SK-N-SH (cell line): Measurements from ENCODE around the gene ZNF526. TPM values are rescaled to one million over a fixed set of nuclear protein-coding genes. Genes with fewer than 3 reads are reported as not detected.

Experiments used
- CTCF ChIA-PET: fragments of 300-600, 350-600 bp; formaldehyde crosslinking; extraction: SDS; loops from one replicate; lab custom pipeline; 2021; lab: Yijun Ruan, JAX
- POLR2A ChIA-PET: fragments of 350-600 bp; sonication (Branson Sonifier 250); formaldehyde crosslinking; extraction: SDS; loops from one replicate; lab custom pipeline; 2020; ENCODE audit warnings: antibody characterized with exemption, inconsistent platforms; lab: Yijun Ruan, JAX
- DNase-seq: peaks from one replicate; pipeline ENCODE4 v3.0.0; 2012
- H2AFZ ChIP-seq: fragments of 200-600 bp; sonication (generic); 2 replicates; pipeline ENCODE4 v1.8.1; 2016; ENCODE audit warnings: antibody characterized with exemption, mild to moderate bottlenecking, low read depth
- H3F3A ChIP-seq: fragments of 200-600 bp; sonication (generic); replicated peaks from 2 replicates; pipeline ENCODE3; 2016; ENCODE audit warnings: antibody characterized with exemption, mild to moderate bottlenecking; ENCODE audit not compliant: insufficient read depth
- H3K27ac ChIP-seq, 2 experiments: fragments of 200-500 bp in 1 of 2; fragments of 200-600 bp in 1 of 2; sonication (Bioruptor generic) in 1 of 2; sonication (generic), shearing (Covaris generic) in 1 of 2; 2 replicates each; pipeline versions ENCODE4 v1.5.1 to v1.6.1; 2014 to 2016; ENCODE audit warnings: low read depth in 2 of 2, inconsistent platforms in 1 of 2, low read length in 1 of 2, mild to moderate bottlenecking in 1 of 2, mixed read lengths in 1 of 2
- H3K27me3 ChIP-seq: fragments of 200-600 bp; sonication (generic), shearing (Covaris generic); 2 replicates; pipeline ENCODE4 v1.6.1; 2016; ENCODE audit warnings: mixed run types; ENCODE audit not compliant: insufficient read depth
- H3K36me3 ChIP-seq, 2 experiments: fragments of 200-500 bp in 1 of 2; fragments of 200-600 bp in 1 of 2; sonication (Bioruptor generic) in 1 of 2; sonication (generic) in 1 of 2; replicated peaks in 1 of 2; 2 replicates each; pipeline versions ENCODE3 to v1.5.1; 2014 to 2016; ENCODE audit warnings: low read length in 1 of 2, mild to moderate bottlenecking in 1 of 2; ENCODE audit not compliant: insufficient read depth in 2 of 2, control insufficient read depth in 1 of 2
- H3K4me1 ChIP-seq, 2 experiments: fragments of 200-500 bp in 1 of 2; fragments of 200-600 bp in 1 of 2; sonication (Bioruptor generic) in 1 of 2; sonication (generic), shearing (Covaris generic) in 1 of 2; 2 replicates each; pipeline versions ENCODE4 v1.5.1 to v1.6.1; 2014 to 2016; ENCODE audit warnings: low read depth in 1 of 2, low read length in 1 of 2, mixed run types in 1 of 2; ENCODE audit not compliant: insufficient read depth in 2 of 2, control insufficient read depth in 1 of 2
- H3K4me2 ChIP-seq: fragments of 200-600 bp; sonication (generic), shearing (Covaris generic); 2 replicates; pipeline ENCODE4 v1.6.1; 2017; ENCODE audit warnings: mixed run types
- H3K4me3 ChIP-seq, 2 experiments: fragments of 200-500 bp in 1 of 2; fragments of 200-600 bp in 1 of 2; sonication (Bioruptor generic) in 1 of 2; sonication (generic), shearing (Covaris generic) in 1 of 2; 2 replicates each; pipeline versions ENCODE4 v1.5.1 to v1.8.1; 2014 to 2016; ENCODE audit warnings: low read depth in 2 of 2, inconsistent platforms in 1 of 2, low read length in 1 of 2, mild to moderate bottlenecking in 1 of 2, mixed read lengths in 1 of 2, moderate library complexity in 1 of 2
- H3K79me2 ChIP-seq: fragments of 200-600 bp; sonication (generic); 2 replicates; pipeline ENCODE4 v1.8.1; 2017; ENCODE audit warnings: mild to moderate bottlenecking; ENCODE audit not compliant: insufficient read depth
- H3K9ac ChIP-seq: fragments of 200-600 bp; sonication (generic); 2 replicates; pipeline ENCODE4 v1.6.1; 2017; ENCODE audit warnings: mixed run types
- H3K9me2 ChIP-seq: fragments of 200-600 bp; sonication (generic); 2 replicates; pipeline ENCODE4 v1.6.1; 2017; ENCODE audit warnings: mixed run types
- H3K9me3 ChIP-seq: fragments of 200-600 bp; sonication (generic); 2 replicates; pipeline ENCODE4 v1.6.1; 2017; ENCODE audit warnings: mixed run types, mild to moderate bottlenecking, moderate library complexity
- H4K20me1 ChIP-seq: fragments of 200-600 bp; sonication (generic); 2 replicates; pipeline ENCODE4 v1.6.1; 2017; ENCODE audit warnings: mild to moderate bottlenecking, mixed run types; ENCODE audit not compliant: insufficient read depth
- CHD2 ChIP-seq: fragments of 150-350 bp; IDR thresholded peaks from 2 replicates; pipeline ENCODE4 v1.6.1; 2018; ENCODE audit warnings: low read length; ENCODE audit not compliant: partially characterized antibody
- EZH2phosphoT487 ChIP-seq: fragments of 200-600 bp; sonication (generic); IDR thresholded peaks from 2 replicates; pipeline ENCODE4 v1.6.1; 2017; ENCODE audit warnings: low read depth, mixed run types, mild to moderate bottlenecking, antibody characterized with exemption, moderate library complexity, borderline replicate concordance
- FOXM1 ChIP-seq: IDR thresholded peaks from 2 replicates; pipeline ENCODE4 v1.4.0; 2012; ENCODE audit warnings: low read depth, mild to moderate bottlenecking
- GABPA ChIP-seq: IDR thresholded peaks from 2 replicates; pipeline ENCODE4 v1.4.0; 2012; ENCODE audit warnings: low read depth, mild to moderate bottlenecking
- IRF3 ChIP-seq: fragments of 150-350 bp; IDR thresholded peaks from 2 replicates; pipeline ENCODE4 v1.6.1; 2016; ENCODE audit warnings: mild to moderate bottlenecking, low read depth, low read length
- PBX3 ChIP-seq: IDR thresholded peaks from 2 replicates; pipeline ENCODE4; 2012
- REST ChIP-seq: IDR thresholded peaks from 2 replicates; pipeline ENCODE4 v1.6.1; 2012; ENCODE audit warnings: mild to moderate bottlenecking, low read depth, low read length, moderate library complexity
- RFX5 ChIP-seq: IDR thresholded peaks from 2 replicates; pipeline ENCODE4 v1.6.1; 2012; ENCODE audit warnings: mild to moderate bottlenecking, improper control_type of control experiment, low read length
- RXRA ChIP-seq: IDR thresholded peaks from 2 replicates; pipeline ENCODE4 v1.4.0; 2012; ENCODE audit warnings: low read depth, mild to moderate bottlenecking, borderline replicate concordance
- SMC3 ChIP-seq: IDR thresholded peaks from 2 replicates; pipeline ENCODE4 v1.6.1; 2012; ENCODE audit warnings: low read depth, low read length, improper control_type of control experiment
- TCF12 ChIP-seq: IDR thresholded peaks from 2 replicates; pipeline ENCODE4 v1.4.0; 2012
- USF1 ChIP-seq: IDR thresholded peaks from 2 replicates; pipeline ENCODE4 v1.4.0; 2012; ENCODE audit warnings: low read depth, borderline replicate concordance
- YY1 ChIP-seq: IDR thresholded peaks from 2 replicates; pipeline ENCODE4 v1.4.0; 2012; ENCODE audit warnings: low read depth, mild to moderate bottlenecking
- WGBS: methylation state at CpG from one replicate; pipeline ENCODE4 v1.1.6; 2017; ENCODE audit warnings: low lambda C conversion rate; 5-methylcytosine and 5-hydroxymethylcytosine counted together
- polyA plus RNA-seq, 3 experiments: library from polyadenylated mRNA; depleted of rRNA; stranded (reverse); fragments of >200 nt; gene quantifications; 2 replicates each; pipeline ENCODE4 v1.2.3, GENCODE V29; 2012

Gene ZNF526
- polyA plus RNA-seq, 1 of the 3 experiments (the other 2 are of a cell fraction): 3.5 TPM

- 90% methylated on average over 5 of the region's 5 CpGs for WGBS
- Histone ChIP-seq H3K79me2 (peaks cover 18% of the 10 kb centered on the region), H3K9me3 (no peaks in the 10 kb centered on the region), H3K4me2 (no peak overlapping the region), H3K9ac (no peak overlapping the region), H3K4me1 (peaks cover 0 to 10% of the 10 kb centered on the region in 2 experiments; a peak in 2 of 4 replicates), H3K27me3 (no peaks in the 10 kb centered on the region), H3K9me2 (no peaks in the 10 kb centered on the region), H3K4me3 (no peak overlapping the region), H2AFZ (no peak overlapping the region), H3K36me3 (peaks cover under 1 to 51% of the 10 kb centered on the region in 2 experiments), H4K20me1 (0 out of 2 replicates have a peak, but pooled peaks cover 4% of the 10 kb centered on the region), H3K27ac (no peak overlapping the region), H3F3A (no peaks in the 10 kb centered on the region)
- no peak for TF ChIP-seq GABPA
- TF ChIP-seq RXRA: no peak
- TF ChIP-seq IRF3: no peak
- TF ChIP-seq USF1: no peak
- no peak for TF ChIP-seq FOXM1
- no peak for TF ChIP-seq RFX5
- no peak for TF ChIP-seq REST
- no peak for TF ChIP-seq CHD2
- no peak for TF ChIP-seq SMC3
- no peak for TF ChIP-seq TCF12
- no peak for TF ChIP-seq YY1
- no peak for TF ChIP-seq EZH2phosphoT487
- TF ChIP-seq PBX3: no peak
- ChIA-PET CTCF (interaction anchor here (0.6 to 0.7 kb wide), 2 partner anchors 94 to 312 kb away, joined by 3 to 4 read pairs; no protein-coding TSS in a partner anchor), POLR2A (no interaction called here)
- no peak for DNase-seq
Measured at GRCh38 chr19:42202290-42202880, 17.7 kb upstream of the ZNF526 start.
